HFF-Myc (cell line): ENCODE data around the gene STXBP6.

Source experiments
- DNase-seq: peaks from one replicate; pipeline ENCODE4 v3.0.0-alpha.2; 2011; ENCODE audit warnings: low read depth; ENCODE audit errors: extremely low read depth
- H3K4me3 ChIP-seq: replicated peaks from 2 replicates; pipeline ENCODE4 v1.5.1; 2011; ENCODE audit warnings: low read depth, mild to moderate bottlenecking, control low read depth, low read length
- CTCF ChIP-seq: IDR thresholded peaks from 2 replicates; pipeline ENCODE4 v1.5.1; 2012; ENCODE audit warnings: mild to moderate bottlenecking, low read depth, low read length, control low read depth; ENCODE audit errors: missing control alignments

Gene STXBP6

DNA sequence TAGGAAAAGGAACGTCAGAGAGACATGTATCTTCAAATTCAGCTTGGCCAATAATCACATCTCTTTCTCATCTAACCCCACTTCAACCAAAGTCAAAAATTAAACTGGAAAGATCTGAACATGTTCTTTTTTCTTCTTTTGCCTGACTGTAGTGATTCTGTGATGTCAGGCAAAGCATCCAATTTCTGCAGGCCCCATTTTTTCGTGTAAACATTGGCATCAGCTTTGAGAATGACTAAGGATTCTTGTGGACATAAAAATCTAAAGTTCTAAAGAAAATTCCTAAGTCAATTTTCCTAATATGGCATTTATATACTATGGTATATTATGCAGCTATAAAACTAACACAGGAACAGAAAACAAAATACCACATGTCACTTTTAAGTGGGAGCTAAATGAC lies 89.1 kb downstream of the STXBP6 start:
- TF ChIP-seq CTCF = no peak
- no peak overlapping the region for H3K4me3 ChIP-seq
- DNase-seq = no peak

DNA sequence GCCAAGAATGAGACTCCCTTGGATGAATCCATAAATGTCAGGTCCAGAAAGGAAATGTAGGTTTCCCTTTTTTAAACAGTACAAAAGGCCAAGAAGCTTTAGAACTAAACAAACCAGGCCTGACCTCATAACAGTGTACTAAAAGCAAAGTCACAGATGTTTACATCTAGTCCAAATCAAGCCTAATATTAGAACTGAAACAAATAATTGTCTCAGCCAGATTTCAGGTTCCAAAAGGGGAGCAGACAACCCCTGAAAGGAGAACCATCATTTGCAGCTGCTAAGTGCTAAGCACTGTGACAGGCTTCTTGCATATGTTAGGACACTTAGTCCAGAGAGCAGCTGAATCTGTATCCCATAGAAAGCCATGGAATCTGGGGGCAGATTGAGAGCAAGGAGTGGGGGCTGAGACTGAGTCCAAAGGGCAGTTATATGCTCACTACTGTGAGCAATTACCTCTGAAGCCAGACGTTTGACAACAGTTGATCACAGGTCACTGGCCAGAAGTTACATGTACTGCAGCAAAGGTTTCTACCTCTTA lies 90.1 kb downstream of the STXBP6 start:
- no peak overlapping the region for H3K4me3 ChIP-seq
- no peak for DNase-seq
- no peak for TF ChIP-seq CTCF

DNA sequence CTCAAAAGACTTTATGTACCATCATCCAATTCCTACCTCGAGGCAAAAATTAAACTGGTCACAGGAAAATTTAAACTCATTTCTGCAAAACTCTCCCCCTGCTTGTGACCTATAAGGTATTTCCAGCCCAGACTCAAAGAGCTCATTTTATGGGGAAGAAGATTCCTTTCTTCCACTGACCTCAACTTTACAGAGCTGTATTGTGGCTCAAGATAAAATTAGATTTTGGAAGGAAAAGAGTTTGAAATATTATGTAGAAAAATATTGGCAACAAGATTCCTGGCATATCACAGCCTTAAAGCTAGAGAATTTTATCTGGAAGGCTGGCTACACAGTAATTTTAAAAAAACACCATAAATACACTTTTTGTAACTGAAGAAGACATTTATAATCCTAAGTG lies 91.7 kb downstream of the STXBP6 start:
- H3K4me3 ChIP-seq = no peak overlapping the region
- TF ChIP-seq CTCF = no peak
- DNase-seq = no peak

- no peak overlapping the region for H3K4me3 ChIP-seq
- TF ChIP-seq CTCF = no peak
- no peak for DNase-seq
These were observed 92.1 kb downstream of the STXBP6 start for GRCh38 chr14:24957814-24958213.

- no peak for TF ChIP-seq CTCF
- DNase-seq = no peak
- H3K4me3 ChIP-seq = no peak overlapping the region
These were observed 93.8 kb downstream of the STXBP6 start for GRCh38 chr14:24956104-24956503.

DNA sequence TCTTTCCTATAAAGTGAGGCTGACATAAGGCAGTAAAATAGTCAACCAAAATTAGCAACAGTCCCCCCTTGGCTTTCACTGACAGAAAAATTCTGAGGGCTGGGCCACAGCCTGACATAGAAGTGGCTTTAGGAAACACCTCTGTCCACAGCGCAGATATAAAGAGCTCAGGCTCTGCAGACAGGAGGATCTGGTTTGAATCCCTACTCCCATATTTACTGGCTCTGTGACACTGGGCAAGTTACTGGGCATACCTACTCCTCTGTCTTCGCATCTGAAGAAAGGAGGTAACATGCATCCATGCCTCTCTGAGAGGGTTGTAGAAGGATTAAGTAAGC lies 95.3 kb downstream of the STXBP6 start:
- TF ChIP-seq CTCF = no peak
- DNase-seq = no peak
- H3K4me3 ChIP-seq = no peak overlapping the region

GRCh38 chr14:24954037-24954699 lies 95.8 kb downstream of the STXBP6 start:
- no peak for TF ChIP-seq CTCF
- H3K4me3 ChIP-seq = no peak overlapping the region
- DNase-seq = no peak
